Kidney (tissue), 14 donors: ENCODE results near the gene AK2. TPM values are rescaled to one million over a fixed set of nuclear protein-coding genes. Genes with fewer than 3 reads are reported as not detected.

ENCODE experiments used
- DNase-seq, 5 donors: peaks; one replicate each; pipeline ENCODE4 v3.0.0-alpha.2; 2013 to 2020
- FAIRE-seq: peaks from 2 replicates; lab custom pipeline; 2012; peaks lifted over from hg19 to GRCh38; lab: Jason Lieb, UNC
- H3K27ac ChIP-seq, 2 donors: one replicate each; pipeline ENCODE4 v1.7.0; 2013; ENCODE audit warnings: low read depth in 2 of 2, low read length in 2 of 2, inconsistent platforms in 1 of 2
- H3K27me3 ChIP-seq: one replicate; pipeline ENCODE4 v1.7.1; 2013; ENCODE audit warnings: low read length, inconsistent platforms; ENCODE audit not compliant: control insufficient read depth, insufficient read depth
- H3K36me3 ChIP-seq, 3 donors: one replicate each; pipeline versions ENCODE4 v1.7.0 to v1.7.1; 2013; ENCODE audit warnings: low read length in 3 of 3, control low read depth in 1 of 3, inconsistent platforms in 1 of 3; ENCODE audit not compliant: insufficient read depth in 3 of 3, control insufficient read depth in 2 of 3
- H3K4me1 ChIP-seq, 3 donors: one replicate each; pipeline versions ENCODE4 v1.7.0 to v1.7.1; 2013; ENCODE audit warnings: low read length in 3 of 3, inconsistent platforms in 1 of 3, low read depth in 1 of 3; ENCODE audit not compliant: control insufficient read depth in 2 of 3, insufficient read depth in 2 of 3
- H3K4me3 ChIP-seq, 3 donors: one replicate each; pipeline versions ENCODE4 v1.7.0 to v1.8.1; 2013; ENCODE audit warnings: low read length in 3 of 3, control low read depth in 1 of 3, inconsistent platforms in 1 of 3
- H3K9ac ChIP-seq, 3 donors: one replicate each; pipeline versions ENCODE4 v1.7.0 to v1.7.1; 2013; ENCODE audit warnings: low read length in 3 of 3, control low read depth in 1 of 3, inconsistent platforms in 1 of 3
- H3K9me3 ChIP-seq, 3 donors: one replicate each; pipeline versions ENCODE4 v1.7.0 to v1.7.1; 2013; ENCODE audit warnings: low read length in 3 of 3, control low read depth in 1 of 3, inconsistent platforms in 1 of 3; ENCODE audit not compliant: control insufficient read depth in 2 of 3, insufficient read depth in 1 of 3
- CTCF ChIP-seq: IDR thresholded peaks from 3 replicates; pipeline ENCODE4 v1.5.1; 2012; ENCODE audit warnings: mild to moderate bottlenecking, moderate library complexity, borderline replicate concordance; ENCODE audit not compliant: insufficient read depth; ENCODE audit errors: extremely low read depth
- intact Hi-C: fragments of 100-400 bp; cut with DNase I; formaldehyde crosslinking; loops from one replicate; pipeline ENCODE4 v1.11.1; 2022
- polyA plus RNA-seq: library from polyadenylated mRNA; stranded (reverse); fragments of 350-450 nt; fragmentation: Illumina TruSeq; extraction: RNeasy Lipid Tissue Mini Kit (QIAGEN cat#74804); gene quantifications from one replicate; pipeline ENCODE4 v1.2.3, GENCODE V29; 2014; ENCODE audit warnings: low read depth, low replicate concordance; ENCODE audit not compliant: insufficient read depth
- total RNA-seq: library from RNA; stranded (reverse); fragmentation: NEBNext Ultra II Directional; extraction: Animal tissue kit (Norgen Biotek cat#: 25700); gene quantifications from one replicate; pipeline ENCODE4 v1.2.1, GENCODE V29; 2021
- donor health status: control.
- donor health status: control.
- donor health status: control.
- donor health status: control.
- donor health status: control.
- donor health status: DM: yes; HTN: yes; CAD: no.
- donor health status: Normal renal cell carcinoma (clear cell type).

Gene AK2
- total and polyA plus RNA-seq, 2 donors from 2014 or later = 172 to 334 TPM

GRCh38 chr1:33017175-33017574 lies 19.5 kb downstream of the AK2 start:
- H3K27ac ChIP-seq = no peak overlapping the region
- H3K4me3 ChIP-seq = no peak overlapping the region
- FAIRE-seq (no peak), DNase-seq (no peak)
- H3K27me3 ChIP-seq = no peaks in the 10 kb centered on the region
- peaks cover 0 to 14% (median 3%) of the 10 kb centered on the region in 3 donors for H3K4me1 ChIP-seq
- peaks cover 21 to 53% (median 28%) of the 10 kb centered on the region in 3 donors for H3K36me3 ChIP-seq
- no peak overlapping the region for H3K9ac ChIP-seq
- intact Hi-C loops = no loop called here
- H3K9me3 ChIP-seq = no peaks in the 10 kb centered on the region
- TF ChIP-seq CTCF = no peak

GRCh38 chr1:33015216-33015615 lies 21.5 kb downstream of the AK2 start:
- DNase-seq (no peak), FAIRE-seq (no peak)
- H3K4me1 ChIP-seq = peaks cover 0 to 25% (median 17%) of the 10 kb centered on the region in 3 donors
- H3K4me3 ChIP-seq = no peak overlapping the region
- H3K36me3 ChIP-seq = peaks cover 21 to 46% (median 21%) of the 10 kb centered on the region in 3 donors
- intact Hi-C loops = no loop called here
- TF ChIP-seq CTCF = no peak
- no peaks in the 10 kb centered on the region for H3K9me3 ChIP-seq
- peak overlapping the region; percentile 58 to 74 for H3K27ac ChIP-seq
- H3K27me3 ChIP-seq = no peaks in the 10 kb centered on the region
- no peak overlapping the region for H3K9ac ChIP-seq

- Histone ChIP-seq H3K4me3 (no peak overlapping the region), H3K9me3 (no peaks in the 10 kb centered on the region), H3K27ac (peak overlapping the region in 1 of 2 donors; percentile 58), H3K36me3 (peaks cover 17 to 40% (median 17%) of the 10 kb centered on the region in 3 donors), H3K4me1 (peaks cover 0 to 26% (median 18%) of the 10 kb centered on the region in 3 donors), H3K9ac (no peak overlapping the region), H3K27me3 (no peaks in the 10 kb centered on the region)
- intact Hi-C loops = no loop called here
- DNase-seq (no peak), FAIRE-seq (no peak)
- TF ChIP-seq CTCF = no peak
These were observed 22.1 kb downstream of the AK2 start for GRCh38 chr1:33014464-33015163.

GRCh38 chr1:33013791-33014190 lies 22.9 kb downstream of the AK2 start:
- Histone ChIP-seq H3K4me3 (no peak overlapping the region), H3K27me3 (no peaks in the 10 kb centered on the region), H3K9me3 (no peaks in the 10 kb centered on the region), H3K27ac (no peak overlapping the region), H3K9ac (no peak overlapping the region), H3K4me1 (peaks cover 0 to 30% (median 23%) of the 10 kb centered on the region in 3 donors), H3K36me3 (peaks cover 13 to 40% (median 13%) of the 10 kb centered on the region in 3 donors)
- no peak for TF ChIP-seq CTCF
- DNase-seq = no peak
- no peak for FAIRE-seq
- intact Hi-C loops = no loop called here
